Heart right ventricle (tissue), 16 donors: Measurements from ENCODE around the gene DDA1. TPM values are rescaled to one million over a fixed set of nuclear protein-coding genes. Genes with fewer than 3 reads are reported as not detected.

Experiments used
- ATAC-seq, 8 donors: fragments of 200-7000 bp; cut with Tn5 transposase; one replicate each; pipeline ENCODE4 v1.9.1; 2020; ENCODE audit warnings: mild to moderate bottlenecking in 8 of 8, moderate library complexity in 8 of 8, moderate number of reproducible peaks in 1 of 8
- DNase-seq, 2 donors: peaks; one replicate each; pipeline ENCODE4 v3.0.0-alpha.2; 2020
- H3K27ac ChIP-seq, 10 donors: fragments of 200-600 bp; sonication (generic) in 2 of 10; one replicate each; pipeline versions ENCODE4 v1.5.0 to v1.8.0; 2020 to 2022; ENCODE audit warnings: mild to moderate bottlenecking in 3 of 10
- H3K27me3 ChIP-seq, 7 donors: fragments of 200-600 bp; one replicate each; pipeline ENCODE4 v1.8.0; 2021 to 2022; ENCODE audit warnings: mild to moderate bottlenecking in 2 of 7
- H3K36me3 ChIP-seq, 9 donors: fragments of 200-600 bp; sonication (generic) in 1 of 9; one replicate each; pipeline versions ENCODE4 v1.5.0 to v1.8.0; 2020 to 2022; ENCODE audit warnings: mild to moderate bottlenecking in 2 of 9
- H3K4me1 ChIP-seq, 9 donors: fragments of 200-600 bp; sonication (generic) in 1 of 9; one replicate each; pipeline versions ENCODE4 v1.5.0 to v1.8.0; 2020 to 2022; ENCODE audit warnings: mild to moderate bottlenecking in 4 of 9
- H3K4me3 ChIP-seq, 10 donors: fragments of 200-600 bp; sonication (generic) in 2 of 10; one replicate each; pipeline versions ENCODE4 v1.5.0 to v1.8.0; 2020 to 2022; ENCODE audit warnings: mild to moderate bottlenecking in 7 of 10, moderate library complexity in 2 of 10
- H3K9me3 ChIP-seq, 11 donors: fragments of 200-600 bp in 10 of 11; sonication (generic) in 2 of 11; one replicate each; pipeline versions ENCODE4 v1.5.0 to v1.8.0; 2013 to 2022; ENCODE audit warnings: mild to moderate bottlenecking in 2 of 11, control low read depth in 1 of 11, moderate library complexity in 1 of 11
- WGBS, 2 donors: extraction: QIAGEN DNeasy Blood & Tissue Kit; methylation state at CpG; one replicate each; pipeline ENCODE4 v1.1.7; 2013; ENCODE audit warnings: inconsistent platforms in 1 of 2; 5-methylcytosine and 5-hydroxymethylcytosine counted together
- intact Hi-C, 10 donors: fragments of 100-400 bp; cut with DNase I; formaldehyde crosslinking; loops; one replicate each; pipeline versions ENCODE4 v1.11.1 to v1.14.2; 2022
- polyA plus RNA-seq, 2 donors: library from polyadenylated mRNA; stranded (reverse); fragments of 200-250 nt; gene quantifications; one replicate each; pipeline ENCODE4 v1.2.3, GENCODE V29; 2013
- total RNA-seq, 10 donors: library from RNA; stranded (reverse); fragmentation: NEBNext Ultra II Directional in 3 of 10; extraction: Animal tissue kit (Norgen Biotek cat#: 25700) in 3 of 10; gene quantifications; one replicate each; pipeline versions ENCODE4 v1.2.1 to v1.2.4, GENCODE V29; 2021 to 2023
- TF ChIP-seq, protein P1 (sequence below), 9 donors: fragments of 200-600 bp; sonication (generic) in 2 of 9; IDR thresholded peaks; one replicate each; pipeline versions ENCODE4 v1.5.0 to v1.8.0; 2021 to 2022; ENCODE audit warnings: antibody characterized with exemption in 9 of 9, mild to moderate bottlenecking in 5 of 9, moderate library complexity in 1 of 9
- donor health status: Arrhythmogenic right ventricular cardiomyopathy.
- donor health status: ischemic (EF 13 %, LVEDD 7.1; RV severe dilation, severe dysfunction).
- donor health status: healthy with polysubstance abuse.
- donor health status: DM: no; HTN: yes; CAD: no.
- donor health status: DM: no; HTN: no; CAD: no.
- donor health status: ischemic (EF 25% LVEDD 6.9; RV normal size, moderate dysfunction).
- donor health status: ischemic (EF 25% LVEDD 5.7; RV mildly dilated, moderate dysfunction).
- donor health status: healthy.
- donor health status: DM: yes; HTN: yes; CAD: no.
- donor health status: Ischemic cardiomyopathy.
- donor health status: ischemic (EF 35%, LVEDD 5.7; RV mildly dilated, moderate dysfunction).
- donor health status: nonischemic (EF 11% LVEDD 7.7; RV severe dilation, severe dysfunction).
- donor health status: DM: yes; HTN: yes; CAD: no.
- donor health status: PGD.
- donor health status: ischemic (EF 29% LVEDD 5.4; RV normal size, mild dysfunction).
- donor health status: nonischemic (EF 23%, LVEDD 6.1; RV moderate dilation, normal function).

The DDA1 gene
- total and polyA plus RNA-seq, 12 donors: 20.4 to 85.7 (median 34.7) TPM

DNA sequence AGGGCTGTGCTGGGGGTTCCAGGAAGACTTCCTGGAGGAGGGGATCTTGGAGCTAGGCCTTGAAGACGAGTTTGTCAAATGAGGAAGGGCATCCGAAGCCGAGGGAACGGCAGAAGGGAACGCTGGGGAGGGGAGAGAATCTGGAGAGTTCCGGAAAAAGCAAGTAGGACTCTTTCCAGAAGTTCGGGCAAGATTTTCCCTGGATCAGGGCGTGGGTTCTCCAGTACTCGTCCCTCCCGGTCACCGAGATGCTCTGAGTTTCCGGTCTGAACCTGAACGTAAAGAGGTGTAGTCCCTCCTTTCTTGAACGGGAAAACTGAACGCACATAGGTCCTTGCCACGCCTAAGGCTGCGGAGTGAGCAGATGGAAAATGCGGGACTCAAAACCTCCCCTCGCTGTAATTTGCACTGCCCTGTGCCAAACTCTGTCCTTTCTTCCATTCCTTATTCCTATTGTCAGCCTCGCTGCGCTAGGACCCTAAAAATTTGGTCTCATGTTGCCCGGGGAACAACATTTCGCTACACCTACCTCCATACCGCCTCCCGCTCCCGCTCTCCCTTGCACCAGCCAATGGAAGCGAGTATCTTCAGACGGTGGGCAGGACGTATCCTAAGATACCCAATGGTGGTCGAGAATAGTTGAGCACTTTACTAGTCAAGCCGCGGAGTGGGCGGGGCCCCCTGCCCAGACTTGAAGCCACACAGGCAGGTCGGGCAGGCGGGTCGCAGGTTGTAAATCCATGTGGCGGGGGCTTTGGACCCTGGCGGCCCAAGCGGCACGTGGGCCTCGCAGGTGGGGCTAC lies 27.7 kb downstream of the DDA1 start, which contains the start of gene GTPBP3:
Gene GTPBP3 (plus strand): TSS at position 682 of the 803 bp plus-strand sequence. CDS start 59 bp downstream, at position 741.
- Histone ChIP-seq H3K4me1 (peaks cover 8 to 45% (median 36%) of the 10 kb centered on the region in 9 donors), H3K4me3 (peak within 1 kb of the TSS; percentile 61 to 84 (median 77)), H3K27ac (peak within 1 kb of the TSS; percentile 66 to 95 (median 92)), H3K27me3 (no peaks in the 10 kb centered on the region), H3K9me3 (no peaks in the 10 kb centered on the region), H3K36me3 (peaks cover 0 to 14% (median 0%) of the 10 kb centered on the region in 9 donors)
- intact Hi-C loops: loop anchor here in 1 of 10 donors (2.0 kb wide), 1 partner anchor 32 kb away; the partner anchor contains the start of gene MRPL34
- peak; percentile 89 to 95 (median 93) for ATAC-seq
- DNase-seq: peak; percentile 94 to 97
- WGBS, 2 donors: 1% methylated on average over 41 of the region's 41 CpGs
- TF ChIP-seq, protein P1, sequence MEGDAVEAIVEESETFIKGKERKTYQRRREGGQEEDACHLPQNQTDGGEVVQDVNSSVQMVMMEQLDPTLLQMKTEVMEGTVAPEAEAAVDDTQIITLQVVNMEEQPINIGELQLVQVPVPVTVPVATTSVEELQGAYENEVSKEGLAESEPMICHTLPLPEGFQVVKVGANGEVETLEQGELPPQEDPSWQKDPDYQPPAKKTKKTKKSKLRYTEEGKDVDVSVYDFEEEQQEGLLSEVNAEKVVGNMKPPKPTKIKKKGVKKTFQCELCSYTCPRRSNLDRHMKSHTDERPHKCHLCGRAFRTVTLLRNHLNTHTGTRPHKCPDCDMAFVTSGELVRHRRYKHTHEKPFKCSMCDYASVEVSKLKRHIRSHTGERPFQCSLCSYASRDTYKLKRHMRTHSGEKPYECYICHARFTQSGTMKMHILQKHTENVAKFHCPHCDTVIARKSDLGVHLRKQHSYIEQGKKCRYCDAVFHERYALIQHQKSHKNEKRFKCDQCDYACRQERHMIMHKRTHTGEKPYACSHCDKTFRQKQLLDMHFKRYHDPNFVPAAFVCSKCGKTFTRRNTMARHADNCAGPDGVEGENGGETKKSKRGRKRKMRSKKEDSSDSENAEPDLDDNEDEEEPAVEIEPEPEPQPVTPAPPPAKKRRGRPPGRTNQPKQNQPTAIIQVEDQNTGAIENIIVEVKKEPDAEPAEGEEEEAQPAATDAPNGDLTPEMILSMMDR (IDR thresholded peaks at IDR 0.05): no peak

DNA sequence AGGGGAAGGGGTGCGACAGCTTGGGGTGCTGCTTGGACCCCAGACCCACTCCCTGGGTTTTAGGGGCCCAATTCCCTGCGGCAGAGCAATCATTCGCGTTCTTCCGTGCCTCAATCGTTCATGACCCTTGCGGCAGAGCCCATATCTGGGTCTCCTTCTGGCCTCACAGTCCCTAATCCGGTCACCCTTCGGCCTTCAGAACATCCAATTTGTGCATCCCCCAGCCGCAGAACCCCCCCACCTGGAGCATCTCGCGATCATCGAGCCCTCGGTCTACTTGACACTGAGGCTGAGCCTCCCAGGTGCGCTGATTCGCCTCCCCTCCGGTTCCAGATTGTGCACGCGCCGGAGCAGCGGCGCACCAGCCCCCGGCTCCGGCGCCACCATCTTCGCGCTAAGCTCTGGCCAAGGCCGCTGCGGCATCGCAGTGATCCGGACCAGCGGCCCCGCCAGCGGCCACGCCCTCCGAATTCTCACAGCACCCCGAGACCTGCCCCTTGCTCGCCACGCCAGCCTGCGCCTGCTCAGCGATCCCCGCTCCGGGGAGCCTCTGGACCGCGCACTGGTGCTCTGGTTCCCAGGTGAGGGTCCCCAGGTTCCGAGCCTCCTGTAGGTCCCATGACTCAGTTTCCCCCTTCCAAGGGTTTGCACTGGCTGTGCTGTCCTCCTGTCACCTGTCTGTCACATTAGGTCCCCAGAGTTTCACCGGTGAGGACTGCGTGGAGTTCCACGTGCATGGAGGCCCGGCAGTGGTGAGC lies 28.5 kb downstream of the DDA1 start:
- Histone ChIP-seq H3K27me3 (no peaks in the 10 kb centered on the region), H3K36me3 (peaks cover 0 to 17% (median 0%) of the 10 kb centered on the region in 9 donors), H3K4me3 (peak overlapping the region; percentile 61 to 84 (median 77)), H3K27ac (peak overlapping the region in 9 of 10 donors; percentile 66 to 95 (median 93)), H3K4me1 (peaks cover 8 to 45% (median 36%) of the 10 kb centered on the region in 9 donors), H3K9me3 (no peaks in the 10 kb centered on the region)
- TF ChIP-seq, protein P1 (IDR thresholded peaks at IDR 0.05): no peak
- DNase-seq: no peak
- intact Hi-C loops: loop anchor here in 1 of 10 donors (2.0 kb wide), 1 partner anchor 33 kb away; the partner anchor contains the start of gene MRPL34
- no peak for ATAC-seq
- 6 to 10% methylated on average over 50 of the region's 50 CpGs for WGBS, 2 donors

DNA sequence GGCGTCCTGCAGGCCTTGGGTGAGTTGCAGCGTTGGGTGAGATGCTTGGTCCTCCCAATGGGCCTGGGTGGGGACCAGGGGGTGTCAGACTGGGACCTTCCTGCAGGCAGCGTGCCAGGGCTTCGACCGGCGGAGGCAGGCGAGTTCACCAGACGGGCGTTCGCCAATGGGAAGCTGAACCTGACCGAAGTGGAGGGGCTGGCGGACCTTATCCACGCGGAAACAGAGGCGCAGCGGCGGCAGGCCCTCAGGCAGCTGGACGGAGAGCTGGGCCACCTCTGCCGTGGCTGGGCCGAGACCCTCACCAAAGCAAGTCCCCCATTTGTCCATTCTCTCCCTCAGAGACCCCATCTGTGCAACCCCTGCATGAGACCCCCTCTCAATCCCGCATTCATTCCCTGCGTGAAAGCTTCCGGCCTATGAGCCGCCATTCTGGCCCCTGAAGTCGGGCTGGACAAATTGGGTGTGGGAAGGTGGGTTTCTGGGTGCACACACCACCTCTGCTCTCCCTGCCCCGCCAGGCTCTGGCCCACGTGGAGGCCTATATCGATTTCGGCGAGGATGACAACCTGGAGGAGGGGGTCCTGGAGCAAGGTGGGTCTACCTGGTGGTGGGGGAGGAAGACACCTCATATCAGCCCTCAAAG lies 29.2 kb downstream of the DDA1 start:
- 90 to 94% methylated on average over 30 of the region's 30 CpGs for WGBS, 2 donors
- TF ChIP-seq, protein P1 (IDR thresholded peaks at IDR 0.05): no peak
- ATAC-seq (no peak), DNase-seq (no peak)
- Histone ChIP-seq H3K36me3 (peaks cover 0 to 17% (median 0%) of the 10 kb centered on the region in 9 donors), H3K4me3 (peak overlapping the region; percentile 61 to 84 (median 77)), H3K27me3 (no peaks in the 10 kb centered on the region), H3K4me1 (peaks cover 8 to 39% (median 36%) of the 10 kb centered on the region in 9 donors), H3K27ac (no peak overlapping the region), H3K9me3 (no peaks in the 10 kb centered on the region)
- intact Hi-C loops: no loop called here
